ENCODE data around the gene SSBP4.

DNA sequence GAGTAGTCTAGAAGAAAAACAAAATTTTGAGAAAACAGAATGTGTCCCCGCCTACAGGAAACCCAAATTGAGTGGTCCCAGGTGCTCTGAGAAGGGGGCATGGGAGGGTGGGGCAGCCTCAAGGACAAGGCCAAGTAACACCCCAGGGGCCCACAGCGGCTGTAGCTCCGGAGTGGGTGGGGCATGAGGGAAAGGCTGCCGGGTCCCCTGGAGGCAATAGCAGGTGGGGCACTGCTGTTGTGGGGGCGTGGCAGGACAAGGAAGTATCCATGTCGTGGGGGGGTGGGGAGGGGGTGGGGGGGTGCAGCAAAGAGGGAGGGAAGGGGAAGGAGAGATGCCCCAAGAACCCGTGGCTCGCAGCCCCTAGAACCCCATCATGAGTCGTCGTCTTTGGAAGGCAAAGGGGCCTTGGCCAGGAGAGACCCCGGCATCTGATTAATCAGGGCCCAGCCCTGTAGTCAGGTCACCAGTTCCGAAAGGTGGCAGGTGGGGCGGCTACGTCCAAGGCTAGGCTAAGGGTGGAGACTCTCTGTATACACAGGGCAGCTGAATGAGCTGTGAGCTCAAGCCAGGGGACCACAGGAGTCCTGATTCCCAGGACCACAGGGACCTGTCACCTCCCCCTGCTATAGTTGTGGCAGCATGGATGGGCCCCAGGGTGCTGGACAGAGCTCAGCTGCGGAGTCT lies 26.2 kb downstream of the SSBP4 start:
- TF ChIP-seq, protein P1, sequence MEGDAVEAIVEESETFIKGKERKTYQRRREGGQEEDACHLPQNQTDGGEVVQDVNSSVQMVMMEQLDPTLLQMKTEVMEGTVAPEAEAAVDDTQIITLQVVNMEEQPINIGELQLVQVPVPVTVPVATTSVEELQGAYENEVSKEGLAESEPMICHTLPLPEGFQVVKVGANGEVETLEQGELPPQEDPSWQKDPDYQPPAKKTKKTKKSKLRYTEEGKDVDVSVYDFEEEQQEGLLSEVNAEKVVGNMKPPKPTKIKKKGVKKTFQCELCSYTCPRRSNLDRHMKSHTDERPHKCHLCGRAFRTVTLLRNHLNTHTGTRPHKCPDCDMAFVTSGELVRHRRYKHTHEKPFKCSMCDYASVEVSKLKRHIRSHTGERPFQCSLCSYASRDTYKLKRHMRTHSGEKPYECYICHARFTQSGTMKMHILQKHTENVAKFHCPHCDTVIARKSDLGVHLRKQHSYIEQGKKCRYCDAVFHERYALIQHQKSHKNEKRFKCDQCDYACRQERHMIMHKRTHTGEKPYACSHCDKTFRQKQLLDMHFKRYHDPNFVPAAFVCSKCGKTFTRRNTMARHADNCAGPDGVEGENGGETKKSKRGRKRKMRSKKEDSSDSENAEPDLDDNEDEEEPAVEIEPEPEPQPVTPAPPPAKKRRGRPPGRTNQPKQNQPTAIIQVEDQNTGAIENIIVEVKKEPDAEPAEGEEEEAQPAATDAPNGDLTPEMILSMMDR (IDR thresholded peaks at IDR 0.05; ENCODE audit: poor library complexity): no peak
- TF ChIP-seq EZH2phosphoT487 (IDR thresholded peaks at IDR 0.05; ENCODE audit: low read depth, severe bottlenecking, unreplicated experiment): no peak

Data from hepatocyte (in vitro differentiated cells).